Neuronal stem cell (in vitro differentiated cells): ENCODE measurements around the gene PHEX.
"Not testable (repeated sequence)": the region's sequence is repeated elsewhere in the genome, so short reads cannot be mapped to it uniquely, and the experiment has no call there.

Experiments
- DNase-seq: peaks from one replicate; pipeline ENCODE4 v3.0.0-alpha.2; 2013; ENCODE audit warnings: low spot score
- H2AFZ ChIP-seq: one replicate; pipeline ENCODE4 v1.6.1; 2013; ENCODE audit warnings: mild to moderate bottlenecking, low read length, inconsistent platforms
- H2AK5ac ChIP-seq: 2 replicates; pipeline ENCODE4 v1.6.1; 2013; ENCODE audit warnings: low read depth, mild to moderate bottlenecking, inconsistent platforms, low read length, moderate library complexity, mixed read lengths
- H2BK120ac ChIP-seq: 2 replicates; pipeline ENCODE4 v1.6.1; 2013; ENCODE audit warnings: low read depth, mild to moderate bottlenecking, inconsistent platforms, low read length, moderate library complexity, mixed read lengths
- H2BK12ac ChIP-seq: one replicate; pipeline ENCODE4 v1.6.1; 2013; ENCODE audit warnings: low read length, inconsistent platforms
- H2BK15ac ChIP-seq: 2 replicates; pipeline ENCODE4 v1.6.1; 2013; ENCODE audit warnings: mild to moderate bottlenecking, low read length, inconsistent platforms, mixed read lengths
- H2BK5ac ChIP-seq: one replicate; pipeline ENCODE4 v1.6.1; 2013; ENCODE audit warnings: inconsistent platforms, mild to moderate bottlenecking, low read length, moderate library complexity
- H3K14ac ChIP-seq: one replicate; pipeline ENCODE4 v1.6.1; 2013; ENCODE audit warnings: low read length, inconsistent platforms
- H3K18ac ChIP-seq: 2 replicates; pipeline ENCODE4 v1.6.1; 2013; ENCODE audit warnings: low read length, inconsistent platforms
- H3K23ac ChIP-seq: 2 replicates; pipeline ENCODE4 v1.6.1; 2013; ENCODE audit warnings: low read depth, mild to moderate bottlenecking, mixed read lengths, low read length, inconsistent platforms; ENCODE audit not compliant: poor library complexity
- H3K27ac ChIP-seq: replicated peaks from 3 replicates; pipeline ENCODE4 v1.5.1; 2013; ENCODE audit warnings: low read length, inconsistent platforms
- H3K27me3 ChIP-seq, 3 experiments: 2 replicates each; pipeline ENCODE4 v1.6.1; 2013; ENCODE audit warnings: low read length in 3 of 3, mild to moderate bottlenecking in 2 of 3, inconsistent platforms in 1 of 3, low read depth in 1 of 3, mixed read lengths in 1 of 3, moderate library complexity in 1 of 3; ENCODE audit not compliant: control insufficient read depth in 3 of 3, insufficient read depth in 3 of 3
- H3K36me3 ChIP-seq, 2 donors: replicated peaks in 1 of 2; 2 replicates each; pipeline ENCODE4 v1.6.1; 2013; ENCODE audit warnings: low read length in 2 of 2; ENCODE audit not compliant: control insufficient read depth in 2 of 2, insufficient read depth in 2 of 2
- H3K4ac ChIP-seq: 2 replicates; pipeline ENCODE4 v1.6.1; 2013; ENCODE audit warnings: inconsistent platforms, mild to moderate bottlenecking, low read length, moderate library complexity
- H3K4me1 ChIP-seq, 2 donors: 1 replicate in 1 of 2; 2 replicates in 1 of 2; pipeline ENCODE4 v1.6.1; 2013; ENCODE audit warnings: low read length in 2 of 2, low read depth in 1 of 2; ENCODE audit not compliant: control insufficient read depth in 2 of 2, insufficient read depth in 1 of 2
- H3K4me2 ChIP-seq: one replicate; pipeline ENCODE4 v1.6.1; 2013; ENCODE audit warnings: mild to moderate bottlenecking, low read length, inconsistent platforms; ENCODE audit not compliant: insufficient read depth, poor library complexity, severe bottlenecking
- H3K4me3 ChIP-seq, 2 donors: 2 replicates each; pipeline ENCODE4 v1.5.1; 2013; ENCODE audit warnings: low read length in 2 of 2, mild to moderate bottlenecking in 2 of 2, inconsistent platforms in 1 of 2, moderate library complexity in 1 of 2
- H3K79me1 ChIP-seq: one replicate; pipeline ENCODE4 v1.6.1; 2013; ENCODE audit warnings: low read depth, mild to moderate bottlenecking, inconsistent platforms, low read length, moderate library complexity
- H3K9ac ChIP-seq: one replicate; pipeline ENCODE4 v1.6.1; 2013; ENCODE audit warnings: mild to moderate bottlenecking, low read depth, low read length, inconsistent platforms; ENCODE audit not compliant: poor library complexity
- H3K9me3 ChIP-seq, 2 donors: replicated peaks in 1 of 2; 2 replicates each; pipeline versions ENCODE3 to v1.6.1; 2013; ENCODE audit warnings: low read length in 2 of 2, mild to moderate bottlenecking in 2 of 2, inconsistent platforms in 1 of 2, low read depth in 1 of 2, mixed read lengths in 1 of 2, moderate library complexity in 1 of 2; ENCODE audit not compliant: control insufficient read depth in 2 of 2, insufficient read depth in 1 of 2
- H4K8ac ChIP-seq: one replicate; pipeline ENCODE4 v1.6.1; 2013; ENCODE audit warnings: low read depth, mild to moderate bottlenecking, inconsistent platforms, low read length, moderate library complexity
- H4K91ac ChIP-seq: one replicate; pipeline ENCODE4 v1.6.1; 2013; ENCODE audit warnings: low read length, low read depth, mild to moderate bottlenecking, inconsistent platforms; ENCODE audit not compliant: poor library complexity
- WGBS, 2 donors: extraction: QIAGEN DNeasy Blood & Tissue Kit; methylation state at CpG; one replicate each; pipeline ENCODE4 v1.1.7; 2013; ENCODE audit warnings: missing lambda C conversion rate in 2 of 2, mixed read lengths in 1 of 2; ENCODE audit not compliant: insufficient read length in 2 of 2, insufficient replicate concordance in 1 of 2; ENCODE audit errors: extremely low coverage in 2 of 2; 5-methylcytosine and 5-hydroxymethylcytosine counted together

PHEX gene

GRCh38 chrX:22278375-22278774 is 246.2 kb downstream of the PHEX start:
- no peak overlapping the region for H3K9ac ChIP-seq
- no peak overlapping the region for H2BK120ac ChIP-seq
- H2BK5ac ChIP-seq, result no peak overlapping the region
- WGBS, 2 donors, result no CpG with 5 or more reads among the region's 3 CpGs
- no peak overlapping the region for H2BK12ac ChIP-seq
- no peak overlapping the region for H3K4me2 ChIP-seq
- H3K4me1 ChIP-seq, result no peaks in the 10 kb centered on the region
- DNase-seq, result no peak
- no peak overlapping the region for H2AK5ac ChIP-seq
- no peaks in the 10 kb centered on the region for H3K36me3 ChIP-seq
- H3K27ac ChIP-seq, result no peak overlapping the region
- no peak overlapping the region for H3K4ac ChIP-seq
- H3K18ac ChIP-seq, result no peak overlapping the region
- no peaks in the 10 kb centered on the region for H3K9me3 ChIP-seq
- H3K23ac ChIP-seq, result no peak overlapping the region
- H2AFZ ChIP-seq, result no peak overlapping the region
- no peak overlapping the region for H3K4me3 ChIP-seq
- no peak overlapping the region for H2BK15ac ChIP-seq
- H4K91ac ChIP-seq, result no peak overlapping the region
- H3K79me1 ChIP-seq, result no peaks in the 10 kb centered on the region
- H3K14ac ChIP-seq, result no peak overlapping the region
- H4K8ac ChIP-seq, result no peak overlapping the region
- peaks cover 0 to 5% (median 0%) of the 10 kb centered on the region in 3 experiments for H3K27me3 ChIP-seq

- H3K9ac ChIP-seq, H2AFZ ChIP-seq, H3K27ac ChIP-seq, H4K8ac ChIP-seq, H3K9me3 ChIP-seq, H2AK5ac ChIP-seq, H4K91ac ChIP-seq, H3K36me3 ChIP-seq, H3K79me1 ChIP-seq, H3K4ac ChIP-seq, H3K4me3 ChIP-seq, H3K23ac ChIP-seq, H2BK15ac ChIP-seq, H3K4me2 ChIP-seq, H2BK12ac ChIP-seq, H2BK120ac ChIP-seq, H2BK5ac ChIP-seq, DNase-seq, H3K14ac ChIP-seq, H3K27me3 ChIP-seq, H3K4me1 ChIP-seq, H3K18ac ChIP-seq: not testable (repeated sequence)
- WGBS, 2 donors, result no CpG with 5 or more reads among the region's 3 CpGs
Measured at GRCh38 chrX:22289209-22289608, 257.1 kb downstream of the PHEX start.

GRCh38 chrX:22296871-22297270 is 264.7 kb downstream of the PHEX start:
- Histone ChIP-seq H3K4me2 (no peak overlapping the region), H2BK12ac (no peak overlapping the region), H3K9ac (no peak overlapping the region), H2AK5ac (no peak overlapping the region), H3K27ac (no peak overlapping the region), H2BK5ac (no peak overlapping the region), H3K79me1 (no peaks in the 10 kb centered on the region), H3K18ac (no peak overlapping the region), H2BK120ac (no peak overlapping the region), H3K36me3 (no peaks in the 10 kb centered on the region), H2AFZ (no peak overlapping the region), H3K9me3 (no peaks in the 10 kb centered on the region), H3K4me3 (no peak overlapping the region), H3K4ac (no peak overlapping the region), H3K14ac (no peak overlapping the region), H3K23ac (no peak overlapping the region), H3K27me3 (peaks cover 0 to 6% (median 0%) of the 10 kb centered on the region in 3 experiments), H4K8ac (no peak overlapping the region), H3K4me1 (peaks cover 0 to 2% of the 10 kb centered on the region in 2 donors), H2BK15ac (no peak overlapping the region), H4K91ac (no peak overlapping the region)
- no peak for DNase-seq
- WGBS, 2 donors, result no CpG with 5 or more reads among the region's 2 CpGs

GRCh38 chrX:22300130-22300529 is 268.0 kb downstream of the PHEX start:
- Histone ChIP-seq H2AK5ac (no peak overlapping the region), H3K9ac (no peak overlapping the region), H3K36me3 (no peaks in the 10 kb centered on the region), H4K91ac (no peak overlapping the region), H2AFZ (no peak overlapping the region), H3K4me3 (no peak overlapping the region), H3K4me1 (peaks cover 0 to 2% of the 10 kb centered on the region in 2 donors), H3K79me1 (no peaks in the 10 kb centered on the region), H3K14ac (no peak overlapping the region), H3K9me3 (no peaks in the 10 kb centered on the region), H3K4me2 (no peak overlapping the region), H2BK12ac (no peak overlapping the region), H3K27ac (no peak overlapping the region), H3K18ac (no peak overlapping the region), H4K8ac (no peak overlapping the region), H2BK120ac (no peak overlapping the region), H2BK15ac (no peak overlapping the region), H3K4ac (no peak overlapping the region), H3K27me3 (peaks cover 0 to 6% (median 0%) of the 10 kb centered on the region in 3 experiments), H3K23ac (no peak overlapping the region), H2BK5ac (no peak overlapping the region)
- DNase-seq, result no peak
- no CpG with 5 or more reads among the region's 2 CpGs for WGBS, 2 donors
